ENCODE results near the gene NMNAT2. TPM values are rescaled to one million over a fixed set of nuclear protein-coding genes. Genes with fewer than 3 reads are reported as not detected.

Gene NMNAT2
- total RNA-seq, 2 donors from 2014 or later, result 1.7 to 5.1 TPM

- peaks cover 43% of the 10 kb centered on the region for H3K27me3 Mint-ChIP-seq (ENCODE audit: insufficient read depth)
- H3K9me3 Mint-ChIP-seq, result no peaks in the 10 kb centered on the region
- no peak overlapping the region for H3K27ac Mint-ChIP-seq
- 92% methylated on average over 3 to 5 of the region's 5 CpGs for WGBS, 2 experiments (ENCODE audit: insufficient coverage in 1 of 2, insufficient read length in 1 of 2)
- Histone ChIP-seq H3K4me1 (ENCODE audit: control insufficient read depth, insufficient read depth, low read length) (no peaks in the 10 kb centered on the region), H3K27me3 (ENCODE audit: control insufficient read depth, insufficient read depth, low read length, poor library complexity, severe bottlenecking) (peaks cover 60% of the 10 kb centered on the region), H3K9me3 (ENCODE audit: control insufficient read depth, low read length) (no peaks in the 10 kb centered on the region), H3K27ac (ENCODE audit: low read depth, low read length) (no peak overlapping the region), H3K36me3 (ENCODE audit: control insufficient read depth, insufficient read depth, low read length) (no peaks in the 10 kb centered on the region), H3K9ac (ENCODE audit: extremely low read depth, low read length, poor library complexity, severe bottlenecking) (no peak overlapping the region), H3K4me3 (ENCODE audit: low read length) (no peak overlapping the region)
- H3K36me3 Mint-ChIP-seq (ENCODE audit: low read depth), result no peaks in the 10 kb centered on the region
- no peak overlapping the region for H3K4me3 Mint-ChIP-seq
- peaks cover 9% of the 10 kb centered on the region for H3K4me1 Mint-ChIP-seq
- DNase-seq, result peak; percentile 30
- no peak for TF ChIP-seq CTCF (conservative IDR thresholded peaks at IDR 0.05)
Observed at GRCh38 chr1:183270541-183271141, 147.5 kb downstream of the NMNAT2 start.

- Mint-ChIP-seq H3K27ac (no peak overlapping the region), H3K4me3 (no peak overlapping the region)
- WGBS, 2 experiments (ENCODE audit: insufficient coverage in 1 of 2, insufficient read length in 1 of 2), result 84 to 88% methylated on average over 4 to 7 of the region's 7 CpGs
Observed at GRCh38 chr1:183267646-183268431, 150.3 kb downstream of the NMNAT2 start.

More at GRCh38 chr1:183267646-183268431, 150.3 kb downstream of the NMNAT2 start:
- DNase-seq, result peak; percentile 36
- no peak for TF ChIP-seq CTCF (conservative IDR thresholded peaks at IDR 0.05)
- peaks cover 76% of the 10 kb centered on the region for H3K27me3 ChIP-seq (ENCODE audit: control insufficient read depth, insufficient read depth, low read length, poor library complexity, severe bottlenecking)
- H3K36me3 ChIP-seq (ENCODE audit: control insufficient read depth, insufficient read depth, low read length), result no peaks in the 10 kb centered on the region
- Mint-ChIP-seq H3K9me3 (no peaks in the 10 kb centered on the region), H3K27me3 (ENCODE audit: insufficient read depth) (peaks cover 63% of the 10 kb centered on the region), H3K36me3 (ENCODE audit: low read depth) (no peaks in the 10 kb centered on the region), H3K4me1 (peaks cover 9% of the 10 kb centered on the region)
- no peak overlapping the region for H3K27ac ChIP-seq (ENCODE audit: low read depth, low read length)
- no peak overlapping the region for H3K9ac ChIP-seq (ENCODE audit: extremely low read depth, low read length, poor library complexity, severe bottlenecking)
- no peaks in the 10 kb centered on the region for H3K4me1 ChIP-seq (ENCODE audit: control insufficient read depth, insufficient read depth, low read length)
- H3K4me3 ChIP-seq (ENCODE audit: low read length), result no peak overlapping the region
- H3K9me3 ChIP-seq (ENCODE audit: control insufficient read depth, low read length), result no peaks in the 10 kb centered on the region
